CD1c-positive myeloid dendritic cell (primary cell): ENCODE data around the gene MGAT3.
A peak's percentile ranks its signal among the peaks of the same experiment; 100 is the strongest.

Source experiments
- DNase-seq: peaks from one replicate; pipeline ENCODE4 v3.0.0-alpha.2; 2016; ENCODE audit errors: extremely low spot score

The MGAT3 gene

GRCh38 chr22:39450258-39450955, 6.4 kb upstream of the MGAT3 start:
- DNase-seq = no peak

DNA sequence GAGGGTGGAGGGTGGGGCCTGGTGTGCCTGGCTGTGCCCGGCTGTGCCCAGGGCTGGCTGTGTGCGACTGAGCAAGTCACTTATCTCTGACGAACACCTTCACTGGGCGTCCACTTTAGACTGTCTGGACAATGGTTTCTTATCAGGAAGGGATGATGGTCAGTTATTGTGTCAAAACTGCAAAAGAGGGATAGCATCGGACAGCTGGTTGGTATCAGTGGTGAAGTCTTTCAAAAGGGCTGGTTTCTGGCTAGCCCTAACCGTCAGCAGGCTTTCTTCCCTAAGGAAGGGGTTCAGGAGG, 4.1 kb upstream of the MGAT3 start:
- DNase-seq = no peak

DNA sequence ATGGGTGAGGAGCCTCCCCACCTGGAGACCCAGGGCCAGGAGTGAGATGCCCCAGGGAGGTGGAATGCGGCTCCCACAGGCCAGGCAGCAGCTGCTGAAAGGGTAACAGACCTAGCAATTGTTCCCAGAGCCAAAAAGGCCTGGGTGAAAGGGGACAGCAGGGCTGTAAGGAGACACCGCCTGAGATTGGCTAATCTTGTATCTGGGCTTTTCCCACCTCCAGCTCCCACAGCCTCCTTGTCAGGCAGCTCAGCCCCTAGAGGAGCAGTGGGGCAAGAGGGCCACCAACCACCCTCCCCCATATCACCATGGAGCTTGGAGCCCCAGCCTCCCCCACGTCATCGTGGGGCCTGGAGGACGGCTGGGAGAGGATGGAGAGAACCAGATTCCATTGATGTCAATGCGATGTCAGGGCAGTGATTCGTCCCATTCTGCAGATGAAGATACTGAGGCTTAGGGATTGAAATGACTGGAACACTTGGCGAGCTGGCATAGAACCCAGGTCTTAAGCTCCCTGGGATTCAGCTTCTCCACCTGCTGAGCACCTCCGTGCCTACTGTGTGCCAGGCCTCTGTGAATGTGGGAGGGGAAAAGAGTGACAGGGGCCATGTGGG, 2.9 kb upstream of the MGAT3 start:
- DNase-seq = no peak

DNA sequence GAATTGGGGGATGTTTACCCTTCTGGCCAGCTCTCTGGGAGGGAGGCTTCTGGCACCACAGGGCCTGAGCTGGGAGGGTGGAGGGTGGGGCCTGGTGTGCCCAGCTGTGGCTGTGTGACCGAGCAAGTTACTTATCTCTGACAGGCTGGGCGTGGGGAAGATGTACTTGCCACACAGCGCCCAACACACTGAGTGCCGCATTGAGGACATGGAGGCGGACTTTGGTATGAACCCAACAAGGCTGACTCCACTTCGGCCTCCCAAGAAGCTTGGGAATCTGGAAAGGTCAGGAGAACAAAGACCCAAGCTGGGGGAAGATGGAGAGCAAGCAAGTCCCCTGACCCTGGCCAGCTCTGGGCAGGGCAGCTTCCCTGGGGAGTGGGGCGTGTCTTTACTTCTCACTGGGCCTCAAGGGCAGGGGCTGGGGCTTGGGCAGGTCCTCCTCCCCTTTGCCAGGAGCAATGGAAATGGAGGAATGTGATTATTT, 2.4 kb upstream of the MGAT3 start:
- DNase-seq = no peak

DNA sequence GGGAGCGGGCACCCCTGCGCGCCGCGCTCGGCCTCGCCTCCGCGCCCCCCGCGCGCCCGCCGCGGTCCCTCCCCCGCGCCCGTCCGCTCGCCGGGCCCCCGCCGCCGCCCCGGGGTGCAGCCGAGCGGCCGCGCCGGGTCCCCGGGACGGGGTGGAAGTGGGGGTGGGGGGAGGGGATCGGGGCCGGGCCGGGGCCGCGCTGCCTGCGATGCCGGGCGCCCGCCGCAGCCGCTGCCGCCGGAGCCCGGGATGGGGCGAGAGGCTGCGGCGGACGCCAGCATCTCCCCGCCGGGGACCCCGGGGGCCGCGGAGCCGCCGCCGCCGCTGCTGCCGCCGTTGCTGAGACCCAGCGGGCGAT, 365 bp downstream of the MGAT3 start:
- DNase-seq = no peak

DNA sequence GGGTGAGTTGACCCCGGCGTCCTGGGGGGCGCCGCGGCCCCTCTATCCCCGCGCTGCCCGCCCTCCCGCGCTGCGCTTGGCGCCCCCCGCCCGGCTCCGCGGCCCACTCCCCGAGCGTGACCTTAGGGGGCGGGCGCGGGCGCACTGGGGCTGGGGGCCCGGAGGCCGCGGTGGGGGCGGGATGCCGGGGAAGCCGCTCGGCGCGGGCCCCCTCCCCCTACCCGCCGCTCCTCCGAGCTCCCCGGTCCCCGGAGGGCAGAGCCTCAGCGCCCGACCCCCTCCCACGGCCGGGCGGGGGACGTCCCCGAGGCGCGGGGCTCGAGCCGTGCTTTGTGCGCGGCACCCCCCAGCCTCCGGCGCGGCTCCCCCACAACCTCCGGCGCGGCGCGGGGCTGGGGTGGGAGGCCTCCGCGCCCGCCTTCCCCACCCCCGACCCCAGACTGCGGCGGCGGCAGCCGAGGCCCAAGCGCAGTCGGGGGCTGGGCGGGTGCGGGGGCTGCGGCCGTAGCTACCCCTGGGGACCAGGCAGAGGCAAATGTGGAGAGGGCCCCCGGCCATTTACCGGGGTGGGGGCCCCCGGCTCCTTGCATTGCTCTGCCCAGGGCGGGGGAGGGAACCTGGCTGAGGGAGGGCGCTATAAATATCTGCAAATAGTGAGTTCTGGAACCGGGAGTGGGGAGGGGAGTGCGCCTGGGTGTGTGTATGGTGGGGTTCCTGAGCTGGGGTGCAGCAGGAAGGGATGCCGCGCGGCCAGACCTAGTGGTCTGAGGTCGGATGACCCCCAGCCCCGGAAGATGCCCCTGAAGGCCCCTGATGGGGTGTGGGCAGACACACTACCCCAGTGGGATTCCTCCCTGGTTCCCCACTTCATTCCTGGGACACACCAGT, 988 bp downstream of the MGAT3 start:
- no peak for DNase-seq

DNA sequence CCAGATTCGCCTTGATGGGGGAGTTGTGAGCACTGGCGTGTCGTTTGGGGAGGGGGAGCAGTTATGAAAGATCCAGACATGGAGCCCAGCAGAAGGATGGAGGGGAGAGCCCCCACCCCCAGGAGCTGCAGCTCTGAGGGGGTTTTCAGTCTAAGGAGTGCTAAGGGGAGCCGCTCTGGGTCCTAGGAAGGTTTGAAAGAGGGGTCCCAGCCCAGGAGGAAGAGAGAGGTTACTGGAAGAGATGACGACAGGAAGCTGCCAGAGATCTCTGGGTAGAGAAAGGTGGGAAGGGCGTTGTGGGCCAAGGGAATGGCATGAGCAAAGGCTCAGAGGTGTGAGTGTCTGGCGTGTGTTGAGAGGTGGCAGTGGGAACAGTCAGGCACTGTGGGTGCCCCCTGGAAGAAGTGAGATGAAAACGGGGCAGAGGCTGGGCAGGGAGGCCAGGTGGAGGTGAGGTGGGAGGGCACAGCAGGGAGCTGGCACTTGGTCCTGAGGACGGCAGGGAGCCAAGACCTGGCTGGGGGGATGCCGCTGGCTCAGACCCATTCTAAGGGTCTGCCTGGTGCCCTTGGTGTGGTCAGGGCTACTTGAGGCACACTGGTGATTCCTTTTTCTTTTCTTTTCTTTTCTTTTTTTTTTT, 1.8 kb downstream of the MGAT3 start:
- no peak for DNase-seq

DNA sequence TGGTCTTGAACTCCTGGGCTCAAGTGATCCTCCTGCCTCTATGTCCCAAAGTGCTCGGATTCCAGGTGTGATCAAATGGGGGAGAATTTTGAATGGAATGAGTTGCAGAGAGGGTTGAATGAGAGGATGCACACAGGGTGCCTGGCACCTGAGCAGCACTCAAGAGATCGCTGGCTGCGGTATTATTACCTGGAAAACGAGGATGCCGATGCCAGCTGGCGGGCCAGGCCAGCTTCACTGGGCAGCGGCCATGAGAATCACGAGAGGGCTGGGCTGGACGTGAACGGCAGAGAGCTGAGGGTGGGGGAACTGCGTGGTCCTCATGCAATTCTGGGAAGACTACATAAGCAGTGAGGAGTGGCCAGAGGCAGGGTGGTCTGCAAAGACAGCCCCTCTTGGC, 2.9 kb downstream of the MGAT3 start:
- no peak for DNase-seq

DNA sequence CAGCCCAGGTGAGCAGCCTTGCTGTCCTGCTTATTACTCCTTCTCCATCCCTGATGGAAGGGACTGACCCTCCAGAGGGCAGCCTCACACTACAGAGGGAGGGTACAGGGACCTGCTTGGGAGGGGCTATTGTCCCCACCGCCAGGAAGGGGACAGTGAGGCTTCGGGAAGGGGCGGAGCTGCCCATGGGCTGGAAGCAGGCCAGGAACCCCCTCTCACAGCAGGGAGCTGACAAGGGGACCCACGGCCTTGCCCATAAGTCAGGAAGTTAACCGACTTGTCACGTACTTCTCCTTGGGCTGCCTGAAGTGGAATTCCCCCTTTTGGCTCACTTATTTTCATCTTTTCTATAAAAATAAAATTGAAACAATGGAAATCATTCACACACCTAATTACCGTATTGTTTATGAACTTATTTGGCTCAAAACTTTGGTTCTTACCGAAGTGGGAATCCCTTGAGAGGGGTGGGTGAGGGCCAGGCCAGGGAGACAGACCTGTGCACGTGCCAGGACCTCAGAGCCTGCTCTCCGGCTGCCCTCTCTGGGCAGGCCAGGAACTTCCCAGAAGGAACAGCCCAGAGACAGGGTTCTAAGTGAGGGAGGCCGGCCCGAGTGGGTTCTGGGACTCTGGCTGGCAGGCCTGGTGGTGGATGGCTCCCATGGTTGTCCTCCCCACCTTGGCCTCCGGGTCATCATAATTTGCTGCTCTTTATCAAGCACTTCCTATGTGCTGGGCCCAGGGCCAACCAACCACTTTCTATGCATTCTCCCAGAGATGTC, 5.8 kb downstream of the MGAT3 start:
- DNase-seq = peak; percentile 19

GRCh38 chr22:39463277-39463676, 6.5 kb downstream of the MGAT3 start:
- DNase-seq = no peak

- no peak for DNase-seq
Observed at GRCh38 chr22:39463931-39464390, 7.1 kb downstream of the MGAT3 start.

DNA sequence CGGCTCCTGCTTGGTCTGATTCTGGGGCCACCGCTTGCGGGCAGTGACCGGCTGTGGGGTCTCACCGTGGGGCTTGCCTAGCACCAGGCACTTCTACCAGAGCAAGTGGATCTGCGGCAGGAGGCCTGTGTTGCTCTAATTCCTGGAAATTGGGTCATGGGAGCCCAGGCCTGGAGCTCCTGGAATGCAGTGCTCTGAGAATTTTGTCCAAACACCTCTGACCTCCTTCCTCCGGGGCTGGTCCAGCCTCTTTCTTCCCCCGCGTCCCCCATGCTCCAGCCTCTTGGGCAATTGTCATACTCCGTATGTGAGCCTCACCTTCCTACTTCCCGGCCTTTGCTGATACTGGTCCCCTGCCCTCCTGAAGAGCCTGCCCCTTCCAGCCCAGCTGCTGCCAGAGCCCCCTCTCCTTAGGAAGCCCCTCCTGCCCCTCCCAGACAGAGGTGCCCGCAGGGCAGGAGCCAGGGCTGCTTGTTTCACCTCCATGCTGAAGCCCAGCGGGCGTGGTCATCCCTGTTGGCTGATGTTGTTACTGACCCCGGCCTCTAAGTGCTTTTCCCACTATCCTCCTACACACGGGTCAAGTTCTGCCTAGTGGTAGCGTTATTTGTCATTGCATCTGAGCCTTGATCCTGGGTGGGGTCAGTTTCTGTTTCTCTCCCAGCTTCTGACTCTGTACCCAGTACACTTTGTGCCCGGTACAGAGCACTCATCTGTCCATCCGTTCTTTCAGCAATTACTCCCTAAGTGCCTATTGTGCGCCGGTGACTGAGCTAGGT, 9.6 kb downstream of the MGAT3 start:
- peak; percentile 58 for DNase-seq

DNA sequence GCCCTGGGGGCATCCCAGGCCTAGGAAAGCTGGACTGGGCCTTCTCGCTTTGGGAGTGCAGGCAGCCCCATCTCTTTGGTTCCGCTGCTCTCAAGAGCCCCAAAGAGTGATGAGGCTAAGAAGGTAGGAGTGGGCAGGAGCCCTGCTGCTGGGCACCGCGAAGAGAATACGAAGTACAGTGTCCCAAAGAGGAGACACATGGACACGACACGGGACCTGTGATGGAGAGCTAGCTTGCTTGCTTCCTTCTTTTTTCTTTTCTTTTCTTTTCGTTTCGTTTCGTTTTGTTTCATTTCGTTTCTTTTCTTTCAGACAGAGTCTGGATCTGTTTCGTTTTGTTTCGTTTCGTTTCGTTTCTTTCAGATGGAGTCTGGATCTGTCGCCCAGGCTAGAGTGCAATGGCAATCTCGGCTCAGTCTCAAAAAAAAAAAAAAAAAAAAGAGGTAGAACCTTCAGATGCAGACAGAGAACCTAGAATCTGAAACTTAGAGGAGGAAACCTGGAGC, 10.6 kb downstream of the MGAT3 start:
- no peak for DNase-seq

GRCh38 chr22:39468487-39469325, 11.9 kb downstream of the MGAT3 start:
- peak; percentile 57 for DNase-seq

- DNase-seq = no peak
Observed at GRCh38 chr22:39469326-39469680, 12.5 kb downstream of the MGAT3 start.

DNA sequence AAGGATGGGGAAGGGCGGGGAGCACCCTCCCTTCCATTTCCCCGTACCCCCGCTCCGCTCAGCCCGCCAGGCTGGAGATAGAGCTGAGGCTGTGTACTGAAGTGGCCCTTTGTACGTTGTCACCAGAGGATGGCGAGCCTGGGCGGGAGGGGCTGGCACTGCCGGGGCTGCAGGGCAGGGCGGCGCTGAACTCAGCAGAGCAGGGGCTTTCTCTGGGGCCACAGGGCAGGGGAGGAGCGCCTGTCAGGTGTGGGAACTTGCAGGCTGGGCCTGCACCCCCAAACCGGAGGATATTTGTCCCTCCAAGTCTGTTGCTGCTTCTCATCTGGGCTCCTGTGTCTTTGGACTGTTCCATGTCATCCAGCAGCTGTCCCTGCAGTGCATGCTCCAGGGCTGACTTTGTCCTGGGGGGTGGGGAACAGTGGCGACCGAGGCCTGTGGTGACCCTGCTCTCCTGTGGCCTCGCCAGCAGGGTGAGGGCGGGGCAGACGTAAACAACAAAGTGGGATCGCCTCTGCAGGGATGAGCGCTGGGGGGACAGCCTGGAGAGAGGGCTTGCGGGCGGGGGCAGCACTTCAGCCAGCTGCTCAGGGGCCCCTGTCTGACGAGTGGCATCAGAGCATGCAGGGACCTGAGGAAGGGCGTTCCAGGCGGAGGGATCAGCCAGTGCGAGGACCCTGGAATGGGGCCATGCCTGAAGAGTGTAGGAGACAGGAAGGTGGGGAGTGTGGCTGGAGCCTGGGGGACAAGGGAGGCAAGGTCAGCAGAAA, 13.1 kb downstream of the MGAT3 start:
- DNase-seq = no peak

GRCh38 chr22:39470451-39471291, 13.9 kb downstream of the MGAT3 start:
- no peak for DNase-seq
